Mammary epithelial cell (primary cell): ENCODE data around the gene ENOX1.

Experiments
- CTCF ChIP-seq, 2 donors: IDR thresholded peaks in 1 of 2; conservative IDR thresholded peaks in 1 of 2; 2 replicates each; pipeline ENCODE4 v1.5.1; 2011 to 2012; ENCODE audit warnings: inconsistent platforms in 2 of 2, low read length in 2 of 2, mild to moderate bottlenecking in 2 of 2, control low read depth in 1 of 2, low read depth in 1 of 2; ENCODE audit not compliant: insufficient read depth in 1 of 2; ENCODE audit errors: extremely low read depth in 1 of 2
- EZH2 ChIP-seq: IDR thresholded peaks from 2 replicates; pipeline ENCODE4 v1.6.1; 2012; ENCODE audit warnings: low read length, inconsistent platforms, borderline replicate concordance

GRCh38 chr13:43472980-43473379, 313.8 kb downstream of the ENOX1 start:
- TF ChIP-seq EZH2 (no peak), CTCF (conservative IDR thresholded peaks at IDR 0.05 in 1 of 2, IDR thresholded peaks at IDR 0.05 in 1 of 2; ENCODE audit: extremely low read depth in 1 of 2, insufficient read depth in 1 of 2, low read depth in 1 of 2, low read length in 2 of 2) (no peak)
